ENCODE data around the gene LARGE1.
"Not testable (repeated sequence)": the region's sequence is repeated elsewhere in the genome, so short reads cannot be mapped to it uniquely, and the experiment has no call there.

Gene LARGE1

DNA sequence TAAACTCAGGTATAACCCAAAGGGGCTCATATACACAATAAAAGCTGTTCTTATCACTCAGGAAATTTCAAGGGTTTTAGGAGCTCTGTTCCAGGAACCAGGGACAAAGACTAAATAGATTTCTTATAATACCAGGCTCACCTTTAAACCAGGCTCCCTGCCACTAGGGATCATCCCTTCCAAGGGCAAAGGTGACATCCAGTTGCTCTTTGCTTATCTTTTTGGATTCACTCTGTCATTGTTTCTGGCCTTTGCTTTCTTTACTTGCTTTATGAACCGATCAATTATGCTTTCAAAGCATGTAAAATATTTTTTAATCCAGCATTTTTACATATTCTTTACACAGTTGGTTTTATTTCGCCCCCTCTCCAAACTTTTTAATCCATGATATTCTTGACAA, 540.4 kb downstream of the LARGE1 start:
- H3K27me3 ChIP-seq (ENCODE audit: insufficient read depth, poor library complexity, severe bottlenecking): no peaks in the 10 kb centered on the region
- no peak for DNase-seq (ENCODE audit: low read depth in 1 of 2, low spot score in 1 of 2)
- TF ChIP-seq POLR2AphosphoS5 (IDR thresholded peaks at IDR 0.05; ENCODE audit: low read depth): no peak
- TF ChIP-seq, protein P1, sequence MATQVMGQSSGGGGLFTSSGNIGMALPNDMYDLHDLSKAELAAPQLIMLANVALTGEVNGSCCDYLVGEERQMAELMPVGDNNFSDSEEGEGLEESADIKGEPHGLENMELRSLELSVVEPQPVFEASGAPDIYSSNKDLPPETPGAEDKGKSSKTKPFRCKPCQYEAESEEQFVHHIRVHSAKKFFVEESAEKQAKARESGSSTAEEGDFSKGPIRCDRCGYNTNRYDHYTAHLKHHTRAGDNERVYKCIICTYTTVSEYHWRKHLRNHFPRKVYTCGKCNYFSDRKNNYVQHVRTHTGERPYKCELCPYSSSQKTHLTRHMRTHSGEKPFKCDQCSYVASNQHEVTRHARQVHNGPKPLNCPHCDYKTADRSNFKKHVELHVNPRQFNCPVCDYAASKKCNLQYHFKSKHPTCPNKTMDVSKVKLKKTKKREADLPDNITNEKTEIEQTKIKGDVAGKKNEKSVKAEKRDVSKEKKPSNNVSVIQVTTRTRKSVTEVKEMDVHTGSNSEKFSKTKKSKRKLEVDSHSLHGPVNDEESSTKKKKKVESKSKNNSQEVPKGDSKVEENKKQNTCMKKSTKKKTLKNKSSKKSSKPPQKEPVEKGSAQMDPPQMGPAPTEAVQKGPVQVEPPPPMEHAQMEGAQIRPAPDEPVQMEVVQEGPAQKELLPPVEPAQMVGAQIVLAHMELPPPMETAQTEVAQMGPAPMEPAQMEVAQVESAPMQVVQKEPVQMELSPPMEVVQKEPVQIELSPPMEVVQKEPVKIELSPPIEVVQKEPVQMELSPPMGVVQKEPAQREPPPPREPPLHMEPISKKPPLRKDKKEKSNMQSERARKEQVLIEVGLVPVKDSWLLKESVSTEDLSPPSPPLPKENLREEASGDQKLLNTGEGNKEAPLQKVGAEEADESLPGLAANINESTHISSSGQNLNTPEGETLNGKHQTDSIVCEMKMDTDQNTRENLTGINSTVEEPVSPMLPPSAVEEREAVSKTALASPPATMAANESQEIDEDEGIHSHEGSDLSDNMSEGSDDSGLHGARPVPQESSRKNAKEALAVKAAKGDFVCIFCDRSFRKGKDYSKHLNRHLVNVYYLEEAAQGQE (IDR thresholded peaks at IDR 0.05; ENCODE audit: insufficient replicate concordance, low read depth): no peak
- no peak for TF ChIP-seq CTCF (IDR thresholded peaks at IDR 0.05; ENCODE audit: insufficient read depth, low read length)
- TF ChIP-seq GABPA (IDR thresholded peaks at IDR 0.05; ENCODE audit: low read depth): no peak
- no peak for TF ChIP-seq SPI1 (IDR thresholded peaks at IDR 0.05; ENCODE audit: borderline replicate concordance, low read depth)
- H3K27ac ChIP-seq (replicated peaks): no peak overlapping the region
- no peak overlapping the region for H3K4me3 ChIP-seq (replicated peaks; ENCODE audit: insufficient read depth, low read length)

DNA sequence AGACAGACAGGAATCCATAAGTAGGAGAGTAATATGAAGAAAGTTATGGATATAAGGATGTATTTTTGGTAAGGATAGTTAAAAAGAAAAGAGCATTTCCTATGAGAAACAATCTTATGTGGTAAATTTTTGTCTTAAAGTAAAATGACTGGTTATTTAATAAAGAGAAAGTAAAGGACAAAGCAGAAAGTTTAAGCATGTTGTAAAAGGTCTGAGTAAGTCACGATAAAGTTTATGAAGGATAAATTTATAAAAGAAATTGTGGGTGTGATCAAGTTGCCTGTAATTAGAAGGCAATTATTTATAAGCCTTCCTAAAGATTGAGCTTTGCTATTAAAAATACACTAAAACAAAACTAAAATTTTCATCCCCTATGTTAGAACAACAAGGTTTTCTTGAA, 547.4 kb downstream of the LARGE1 start:
- TF ChIP-seq, protein P1 (IDR thresholded peaks at IDR 0.05; ENCODE audit: insufficient replicate concordance, low read depth): no peak
- TF ChIP-seq GABPA (IDR thresholded peaks at IDR 0.05; ENCODE audit: low read depth) (no peak), POLR2AphosphoS5 (IDR thresholded peaks at IDR 0.05; ENCODE audit: low read depth) (no peak), CTCF (IDR thresholded peaks at IDR 0.05; ENCODE audit: insufficient read depth, low read length) (no peak), SPI1 (IDR thresholded peaks at IDR 0.05; ENCODE audit: borderline replicate concordance, low read depth) (no peak)
- H3K4me3 ChIP-seq (replicated peaks; ENCODE audit: insufficient read depth, low read length): no peak overlapping the region
- H3K27me3 ChIP-seq (ENCODE audit: insufficient read depth, poor library complexity, severe bottlenecking): no peaks in the 10 kb centered on the region
- H3K27ac ChIP-seq (replicated peaks): no peak overlapping the region
- DNase-seq (ENCODE audit: low read depth in 1 of 2, low spot score in 1 of 2): no peak

DNA sequence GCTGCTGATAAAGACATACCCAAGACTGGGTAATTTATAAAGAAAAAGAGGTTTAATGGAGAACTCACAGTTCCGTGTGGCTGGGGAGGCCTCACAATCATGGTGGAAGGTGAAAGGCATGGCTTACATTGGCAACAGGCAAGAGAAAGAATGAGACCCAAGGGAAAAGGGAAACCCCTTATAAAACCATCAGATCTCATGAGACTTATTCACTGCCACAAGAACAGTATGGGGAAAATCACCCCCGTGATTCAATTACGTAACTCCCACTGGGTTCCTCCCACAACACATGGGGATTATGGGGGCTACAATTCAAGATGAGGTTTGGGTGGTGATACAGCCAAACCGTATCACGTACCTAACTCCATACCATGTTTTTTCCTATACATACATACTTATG, 557.0 kb downstream of the LARGE1 start:
- not testable (repeated sequence) for H3K27ac ChIP-seq (replicated peaks); DNase-seq (ENCODE audit: low read depth in 1 of 2, low spot score in 1 of 2); H3K4me3 ChIP-seq (replicated peaks; ENCODE audit: insufficient read depth, low read length); H3K27me3 ChIP-seq (ENCODE audit: insufficient read depth, poor library complexity, severe bottlenecking)

DNA sequence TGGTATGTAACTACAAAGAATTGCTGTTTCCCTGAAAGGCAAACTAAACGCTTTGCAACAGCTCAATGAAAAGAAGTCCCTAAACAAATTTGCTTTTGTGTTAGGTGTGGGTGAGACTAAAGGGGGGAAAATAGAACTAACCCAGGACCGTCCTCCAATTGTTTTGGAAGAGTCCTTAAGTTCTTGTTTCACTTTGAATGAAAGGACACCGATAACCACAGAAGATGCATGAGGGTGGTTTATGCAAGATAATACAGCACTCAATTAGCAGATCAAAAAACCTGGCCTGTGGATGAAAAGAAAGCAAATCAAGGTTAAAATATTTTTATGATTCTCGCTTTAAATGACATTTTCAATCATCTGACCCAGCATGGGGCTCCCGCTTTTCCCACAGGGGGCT, 557.6 kb downstream of the LARGE1 start:
- Histone ChIP-seq H3K4me3 (replicated peaks; ENCODE audit: insufficient read depth, low read length) (no peak overlapping the region), H3K27ac (replicated peaks) (no peak overlapping the region), H3K27me3 (ENCODE audit: insufficient read depth, poor library complexity, severe bottlenecking) (no peaks in the 10 kb centered on the region)
- DNase-seq (ENCODE audit: low read depth in 1 of 2, low spot score in 1 of 2): no peak
- TF ChIP-seq CTCF (IDR thresholded peaks at IDR 0.05; ENCODE audit: insufficient read depth, low read length): no peak
- TF ChIP-seq, protein P1 (IDR thresholded peaks at IDR 0.05; ENCODE audit: insufficient replicate concordance, low read depth): no peak
- TF ChIP-seq POLR2AphosphoS5 (IDR thresholded peaks at IDR 0.05; ENCODE audit: low read depth): no peak
- TF ChIP-seq SPI1 (IDR thresholded peaks at IDR 0.05; ENCODE audit: borderline replicate concordance, low read depth): no peak
- TF ChIP-seq GABPA (IDR thresholded peaks at IDR 0.05; ENCODE audit: low read depth): no peak
